B cell (primary cell): ENCODE measurements around the gene CD53. TPM values are rescaled to one million over a fixed set of nuclear protein-coding genes. Genes with fewer than 3 reads are reported as not detected.

ENCODE experiments used
- ATAC-seq: fragments of 200-7000 bp; cut with Tn5 transposase; one replicate; pipeline ENCODE4 v1.10.0; 2021; ENCODE audit warnings: low read depth, mild to moderate bottlenecking, moderate number of reproducible peaks, moderate library complexity
- CTCF ChIA-PET: fragments of 350-600 bp; sonication (Branson Sonifier 250); formaldehyde crosslinking; loops from one replicate; lab custom pipeline; 2021; ENCODE audit warnings: antibody characterized with exemption, inconsistent platforms; lab: Charles Lee
- POLR2A ChIA-PET: fragments of 350-600 bp; sonication (Branson Sonifier 250); formaldehyde crosslinking; loops from one replicate; lab custom pipeline; 2021; ENCODE audit warnings: antibody characterized with exemption; lab: Charles Lee
- DNase-seq: peaks from one replicate; pipeline ENCODE4 v3.0.0; 2013
- H2AFZ ChIP-seq: 2 replicates; pipeline ENCODE4 v1.6.1; 2012; ENCODE audit warnings: mild to moderate bottlenecking, low read depth, low read length; ENCODE audit not compliant: insufficient read depth, poor library complexity, severe bottlenecking
- H3K27ac ChIP-seq, 2 donors: 1 replicate in 1 of 2; 2 replicates in 1 of 2; pipeline ENCODE4 v1.5.1; 2012 to 2013; ENCODE audit warnings: low read length in 2 of 2, mild to moderate bottlenecking in 2 of 2, moderate library complexity in 1 of 2
- H3K27me3 ChIP-seq, 4 experiments: fragments of 200-600 bp in 1 of 4; sonication (generic) in 1 of 4; replicated peaks in 1 of 4; 1 replicate in 2 of 4; 2 replicates in 2 of 4; pipeline versions ENCODE4 v1.6.1 to v1.7.0; 2013 to 2016; ENCODE audit warnings: low read length in 3 of 4, mild to moderate bottlenecking in 2 of 4, mixed read lengths in 1 of 4, moderate library complexity in 1 of 4; ENCODE audit not compliant: insufficient read depth in 4 of 4, control insufficient read depth in 3 of 4; ENCODE audit errors: control extremely low read depth in 1 of 4
- H3K36me3 ChIP-seq, 2 experiments: replicated peaks in 1 of 2; 1 replicate in 1 of 2; 2 replicates in 1 of 2; pipeline versions ENCODE4 v1.6.1 to v1.7.1; 2013; ENCODE audit warnings: low read length in 1 of 2; ENCODE audit not compliant: insufficient read depth in 2 of 2, control insufficient read depth in 1 of 2; ENCODE audit errors: control extremely low read depth in 1 of 2, extremely low read depth in 1 of 2
- H3K4me1 ChIP-seq, 2 donors: fragments of 200-600 bp in 1 of 2; sonication (generic) in 1 of 2; 1 replicate in 1 of 2; 2 replicates in 1 of 2; pipeline versions ENCODE4 v1.5.1 to v1.6.1; 2013 to 2017; ENCODE audit warnings: low read length in 2 of 2; ENCODE audit not compliant: control insufficient read depth in 2 of 2, insufficient read depth in 2 of 2
- H3K4me2 ChIP-seq: replicated peaks from 2 replicates; pipeline ENCODE3; 2012; ENCODE audit warnings: mild to moderate bottlenecking, low read depth, low read length; ENCODE audit not compliant: poor library complexity, severe bottlenecking
- H3K4me3 ChIP-seq, 5 experiments: fragments of 200-600 bp in 1 of 5; sonication (generic) in 1 of 5; 1 replicate in 3 of 5; 2 replicates in 2 of 5; pipeline versions ENCODE4 v1.5.1 to v1.7.0; 2011 to 2016; ENCODE audit warnings: low read length in 4 of 5, mild to moderate bottlenecking in 4 of 5, low read depth in 2 of 5, control low read depth in 1 of 5, moderate library complexity in 1 of 5; ENCODE audit not compliant: insufficient read depth in 1 of 5; ENCODE audit errors: control extremely low read depth in 1 of 5, extremely low read depth in 1 of 5
- H3K79me2 ChIP-seq: fragments of 200-600 bp; sonication (generic); one replicate; pipeline ENCODE4 v1.6.0; 2016; ENCODE audit warnings: low read length; ENCODE audit not compliant: control insufficient read depth, insufficient read depth
- H3K9ac ChIP-seq: fragments of 200-600 bp; sonication (generic); 2 replicates; pipeline ENCODE4 v1.6.1; 2017; ENCODE audit warnings: mild to moderate bottlenecking, low read length, moderate library complexity
- H3K9me3 ChIP-seq, 3 donors: one replicate each; pipeline versions ENCODE4 v1.6.1 to v1.7.1; 2013; ENCODE audit warnings: low read length in 2 of 3; ENCODE audit not compliant: control insufficient read depth in 2 of 3, insufficient read depth in 1 of 3; ENCODE audit errors: control extremely low read depth in 1 of 3
- H4K20me1 ChIP-seq: 2 replicates; pipeline ENCODE4 v1.6.0; 2012; ENCODE audit warnings: mild to moderate bottlenecking, low read length; ENCODE audit not compliant: insufficient read depth, control insufficient read depth, poor library complexity, severe bottlenecking
- H3K27ac Mint-ChIP-seq: one replicate; pipeline ENCODE4 v1.8.0; 2021; ENCODE audit warnings: mixed read lengths
- H3K27me3 Mint-ChIP-seq: one replicate; pipeline ENCODE4 v1.8.0; 2021; ENCODE audit warnings: mixed read lengths
- H3K4me1 Mint-ChIP-seq: one replicate; pipeline ENCODE4 v1.8.0; 2021; ENCODE audit warnings: mixed read lengths
- H3K4me3 Mint-ChIP-seq: one replicate; pipeline ENCODE4 v1.8.0; 2021; ENCODE audit warnings: mixed read lengths
- H3K9me3 Mint-ChIP-seq: one replicate; pipeline ENCODE4 v1.8.0; 2022; ENCODE audit warnings: mixed read lengths; ENCODE audit not compliant: insufficient read depth
- CTCF ChIP-seq: fragments of 200-600 bp; IDR thresholded peaks from one replicate; pipeline ENCODE4 v1.8.0; 2022; ENCODE audit warnings: antibody characterized with exemption, mild to moderate bottlenecking
- EZH2 ChIP-seq: IDR thresholded peaks from 2 replicates; pipeline ENCODE4 v1.6.1; 2012; ENCODE audit warnings: borderline replicate concordance, low read depth, mild to moderate bottlenecking, moderate library complexity, low read length; ENCODE audit not compliant: insufficient read depth, poor library complexity, severe bottlenecking
- WGBS: methylation state at CpG from one replicate; pipeline ENCODE4 v1.1.5; 2013; ENCODE audit warnings: missing lambda C conversion rate; ENCODE audit not compliant: insufficient coverage; 5-methylcytosine and 5-hydroxymethylcytosine counted together
- intact Hi-C: fragments of 100-400 bp; cut with micrococcal nuclease; formaldehyde crosslinking; loops from one replicate; pipeline ENCODE4 v1.10.0; 2022
- polyA plus RNA-seq: library from polyadenylated mRNA; depleted of rRNA; stranded (reverse); fragments of >200 nt; gene quantifications from 2 replicates; pipeline ENCODE4 v1.2.3, GENCODE V29; 2012
- total RNA-seq, 2 donors: library from RNA; stranded (reverse); fragments of 120-200 nt in 1 of 2; gene quantifications; 1 replicate in 1 of 2; 2 replicates in 1 of 2; pipeline versions ENCODE4 v1.2.3 to v1.2.4, GENCODE V29; 2013 to 2022

Gene CD53
- total and polyA plus RNA-seq, 2 donors (not counting 1 experiment from before 2014, with no cell fraction given) = 490 to 1,010 TPM

- POLR2A ChIA-PET = interaction anchor here (0.6 to 1.6 kb wide), 5 partner anchors 9 to 294 kb away, joined by 3 to 8 read pairs (median 6); no protein-coding TSS in a partner anchor
- intact Hi-C loops = loop anchor here (5.0 to 10.0 kb wide), 5 partner anchors 256 to 744 kb away; partner anchors contain the start of genes RAP1A and RBM15
- H3K4me3 ChIP-seq = peak overlapping the region; percentile 73 to 100 (median 97)
- Mint-ChIP-seq H3K9me3 (peaks cover 2% of the 10 kb centered on the region), H3K27me3 (no peaks in the 10 kb centered on the region), H3K4me1 (peaks cover 77% of the 10 kb centered on the region), H3K27ac (peak overlapping the region; percentile 99), H3K4me3 (peak overlapping the region; percentile 99)
- H2AFZ ChIP-seq = peak overlapping the region; percentile 32
- no CpG with 5 or more reads among the region's 3 CpGs for WGBS
- H3K27ac ChIP-seq = peak overlapping the region; percentile 96 to 99
- peaks cover 90% of the 10 kb centered on the region for H3K79me2 ChIP-seq
- no peaks in the 10 kb centered on the region for H3K27me3 ChIP-seq
- DNase-seq (peak; percentile 48), ATAC-seq (no peak)
- CTCF ChIA-PET = interaction anchor here (1.0 to 5.5 kb wide), 8 partner anchors 8 to 90 kb away, joined by 3 to 56 read pairs (median 4); no protein-coding TSS in a partner anchor
- peaks cover 0 to 27% of the 10 kb centered on the region in 2 experiments for H3K36me3 ChIP-seq
- TF ChIP-seq EZH2 (no peak), CTCF (no peak)
- peaks cover 24% of the 10 kb centered on the region for H4K20me1 ChIP-seq
- H3K9ac ChIP-seq = peak overlapping the region; percentile 99
- H3K9me3 ChIP-seq = peaks cover 0 to 1% (median 0%) of the 10 kb centered on the region in 3 donors
- H3K4me2 ChIP-seq = peak overlapping the region; percentile 78
- peaks cover 39 to 46% of the 10 kb centered on the region in 2 donors for H3K4me1 ChIP-seq
These were observed 2.1 kb upstream of the CD53 start for GRCh38 chr1:110870721-110871388.

- H3K9me3 ChIP-seq = no peaks in the 10 kb centered on the region
- CTCF ChIA-PET = interaction anchor here (1.0 to 5.5 kb wide), 10 partner anchors 9 to 253 kb away, joined by 3 to 56 read pairs (median 8); no protein-coding TSS in a partner anchor
- H3K27me3 ChIP-seq = no peaks in the 10 kb centered on the region
- H3K4me1 ChIP-seq = peaks cover 53 to 54% of the 10 kb centered on the region in 2 donors
- TF ChIP-seq EZH2 (no peak), CTCF (no peak)
- H3K27ac Mint-ChIP-seq = peak overlapping the region; percentile 99
- no peaks in the 10 kb centered on the region for H3K27me3 Mint-ChIP-seq
- 0% methylated on average over 2 of the region's 2 CpGs for WGBS
- H2AFZ ChIP-seq = peak overlapping the region; percentile 22
- H3K4me3 ChIP-seq = peak overlapping the region; percentile 73 to 100 (median 97)
- H3K4me1 Mint-ChIP-seq = peaks cover 70% of the 10 kb centered on the region
- ATAC-seq (peak; percentile 66), DNase-seq (peak; percentile 87)
- H3K4me2 ChIP-seq = peak overlapping the region; percentile 78
- peaks cover 2% of the 10 kb centered on the region for H3K9me3 Mint-ChIP-seq
- H3K9ac ChIP-seq = peak overlapping the region; percentile 99
- peak overlapping the region; percentile 99 for H3K4me3 Mint-ChIP-seq
- peaks cover 90% of the 10 kb centered on the region for H3K79me2 ChIP-seq
- H4K20me1 ChIP-seq = peaks cover 39% of the 10 kb centered on the region
- peaks cover 0 to 42% of the 10 kb centered on the region in 2 experiments for H3K36me3 ChIP-seq
- POLR2A ChIA-PET = interaction anchor here (0.7 to 2.5 kb wide), 7 partner anchors 12 to 1772 kb away, joined by 3 to 21 read pairs (median 3); partner anchors contain the start of gene LRIF1
- intact Hi-C loops = loop anchor here (1.0 to 10.0 kb wide), 11 partner anchors 8 to 742 kb away; partner anchors contain the start of genes KCNA3, RAP1A and RBM15
- peak overlapping the region; percentile 96 to 99 for H3K27ac ChIP-seq
These were observed 593 bp upstream of the CD53 start for GRCh38 chr1:110872366-110872744.
